ENCODE results near the gene SSNA1.

The SSNA1 gene

DNA sequence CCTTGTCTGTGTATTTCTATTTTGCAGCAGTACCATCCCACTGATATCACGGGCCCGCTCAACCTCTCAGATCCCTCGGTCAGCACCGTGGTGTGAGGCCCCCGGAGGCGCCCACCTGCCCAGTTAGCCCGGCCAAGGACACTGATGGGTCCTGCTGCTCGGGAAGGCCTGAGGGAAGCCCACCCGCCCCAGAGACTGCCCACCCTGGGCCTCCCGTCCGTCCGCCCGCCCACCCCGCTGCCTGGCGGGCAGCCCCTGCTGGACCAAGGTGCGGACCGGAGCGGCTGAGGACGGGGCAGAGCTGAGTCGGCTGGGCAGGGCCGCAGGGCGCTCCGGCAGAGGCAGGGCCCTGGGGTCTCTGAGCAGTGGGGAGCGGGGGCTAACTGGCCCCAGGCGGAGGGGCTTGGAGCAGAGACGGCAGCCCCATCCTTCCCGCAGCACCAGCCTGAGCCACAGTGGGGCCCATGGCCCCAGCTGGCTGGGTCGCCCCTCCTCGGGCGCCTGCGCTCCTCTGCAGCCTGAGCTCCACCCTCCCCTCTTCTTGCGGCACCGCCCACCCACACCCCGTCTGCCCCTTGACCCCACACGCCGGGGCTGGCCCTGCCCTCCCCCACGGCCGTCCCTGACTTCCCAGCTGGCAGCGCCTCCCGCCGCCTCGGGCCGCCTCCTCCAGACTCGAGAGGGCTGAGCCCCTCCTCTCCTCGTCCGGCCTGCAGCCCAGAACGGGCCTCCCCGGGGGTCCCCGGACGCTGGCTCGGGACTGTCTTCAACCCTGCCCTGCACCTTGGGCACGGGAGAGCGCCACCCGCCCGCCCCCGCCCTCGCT is 20.5 kb upstream of the SSNA1 start:
- DNase-seq (ENCODE audit: low read depth in 2 of 3, low spot score in 1 of 3), result no peak

DNA sequence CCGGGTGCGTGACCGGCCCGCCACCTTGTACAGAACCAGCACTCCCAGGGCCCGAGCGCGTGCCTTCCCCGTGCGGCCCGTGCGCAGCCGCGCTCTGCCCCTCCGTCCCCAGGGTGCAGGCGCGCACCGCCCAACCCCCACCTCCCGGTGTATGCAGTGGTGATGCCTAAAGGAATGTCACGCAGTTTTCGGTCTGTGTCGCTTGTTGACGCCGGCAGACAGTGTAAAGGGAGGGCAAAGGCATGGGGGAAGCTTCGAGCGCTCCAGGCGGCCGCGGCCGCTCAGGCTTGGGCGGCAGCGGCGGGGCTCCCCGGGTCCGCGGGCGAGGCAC is 19.9 kb upstream of the SSNA1 start:
- DNase-seq (ENCODE audit: low read depth in 2 of 3, low spot score in 1 of 3), result no peak

GRCh38 chr9:137168904-137169856 is 19.3 kb upstream of the SSNA1 start:
- no peak for DNase-seq (ENCODE audit: low read depth in 2 of 3, low spot score in 1 of 3)

GRCh38 chr9:137169896-137170358 is 18.5 kb upstream of the SSNA1 start, which contains the start of gene LRRC26:
TSS of gene LRRC26 (minus strand) at chr9:137170051. CDS start at chr9:137169943, 108 bp downstream.
- no peak for DNase-seq (ENCODE audit: low read depth in 2 of 3, low spot score in 1 of 3)

DNA sequence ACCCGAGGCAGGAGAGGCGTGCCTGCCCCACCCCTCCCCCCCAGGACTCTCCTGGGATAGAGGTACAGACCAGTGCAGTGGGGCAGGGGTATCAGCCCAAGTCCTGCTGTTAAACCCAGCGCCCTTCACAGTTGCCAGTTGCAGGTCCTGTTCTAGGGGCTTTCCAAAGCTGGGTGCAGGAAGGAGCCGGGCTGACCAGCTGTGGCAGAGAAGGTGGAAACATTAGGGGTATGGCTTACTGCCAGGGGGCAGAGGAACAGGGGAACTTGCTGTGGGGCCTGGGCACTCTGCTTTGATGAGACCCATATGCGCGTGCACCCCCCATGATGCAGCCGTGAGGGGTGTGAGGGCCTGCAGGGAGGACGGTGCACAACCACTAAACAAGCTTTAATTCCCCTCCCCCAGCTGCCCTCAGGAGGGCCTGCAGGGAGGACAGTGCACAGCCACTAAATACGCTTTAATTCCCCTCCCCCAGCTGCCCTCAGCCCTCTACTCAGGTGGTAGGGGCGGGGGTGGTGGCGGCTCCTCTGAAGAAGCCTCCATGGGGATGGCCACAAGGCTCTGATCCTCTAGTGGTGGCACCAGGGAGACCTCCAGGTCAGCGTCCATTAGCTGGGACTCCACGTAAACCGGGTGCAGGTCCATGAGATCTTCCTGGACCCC is 17.9 kb upstream of the SSNA1 start:
- no peak for DNase-seq (ENCODE audit: low read depth in 2 of 3, low spot score in 1 of 3)

GRCh38 chr9:137171149-137171900 is 17.2 kb upstream of the SSNA1 start:
- DNase-seq (ENCODE audit: low read depth in 2 of 3, low spot score in 1 of 3), result no peak

DNA sequence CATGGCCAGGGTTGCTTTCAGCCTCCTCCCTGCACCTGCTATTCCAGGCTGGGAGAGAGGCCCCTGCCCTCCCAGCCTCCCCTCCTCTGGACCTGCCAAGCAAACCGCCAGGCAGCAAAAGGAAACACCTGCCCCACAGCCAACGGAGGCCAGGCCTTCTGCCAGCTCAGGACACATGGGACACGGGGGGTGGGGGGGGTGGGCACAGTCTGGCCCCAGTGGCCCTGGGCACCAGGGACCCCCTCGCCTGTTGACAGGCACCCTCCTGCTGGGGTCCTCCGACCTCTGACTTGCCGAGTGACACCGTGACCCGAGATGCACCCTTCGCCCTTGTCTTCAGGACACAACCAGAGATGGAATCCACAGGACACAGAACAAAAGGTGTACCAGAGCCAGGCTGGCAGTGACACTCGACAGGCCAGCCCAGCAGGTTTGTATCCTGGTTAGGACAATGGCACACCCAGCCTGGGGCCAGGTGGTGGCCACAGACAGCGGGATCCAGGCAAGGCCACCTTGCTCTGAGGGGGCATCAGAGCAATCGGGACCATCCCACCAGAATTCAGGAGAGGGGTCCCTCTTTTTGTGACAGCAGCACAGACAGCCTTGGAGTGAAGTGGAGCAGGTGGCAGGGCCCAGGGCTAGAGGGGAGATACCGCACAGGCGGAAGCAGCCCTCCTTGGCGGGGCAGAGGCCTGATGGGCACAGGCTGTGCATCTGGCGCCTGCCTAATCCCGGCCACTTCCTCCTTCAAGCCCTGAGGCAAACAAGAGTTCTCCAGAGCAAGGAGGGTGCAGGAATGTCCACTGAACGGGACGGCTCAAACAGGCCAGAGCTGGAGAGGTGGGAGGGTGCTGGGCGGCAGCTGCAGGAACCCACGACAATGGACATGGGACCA is 15.3 kb upstream of the SSNA1 start:
- DNase-seq (ENCODE audit: low read depth in 2 of 3, low spot score in 1 of 3), result no peak

GRCh38 chr9:137173796-137174664 is 14.4 kb upstream of the SSNA1 start:
- DNase-seq (ENCODE audit: low read depth in 2 of 3, low spot score in 1 of 3), result no peak

DNA sequence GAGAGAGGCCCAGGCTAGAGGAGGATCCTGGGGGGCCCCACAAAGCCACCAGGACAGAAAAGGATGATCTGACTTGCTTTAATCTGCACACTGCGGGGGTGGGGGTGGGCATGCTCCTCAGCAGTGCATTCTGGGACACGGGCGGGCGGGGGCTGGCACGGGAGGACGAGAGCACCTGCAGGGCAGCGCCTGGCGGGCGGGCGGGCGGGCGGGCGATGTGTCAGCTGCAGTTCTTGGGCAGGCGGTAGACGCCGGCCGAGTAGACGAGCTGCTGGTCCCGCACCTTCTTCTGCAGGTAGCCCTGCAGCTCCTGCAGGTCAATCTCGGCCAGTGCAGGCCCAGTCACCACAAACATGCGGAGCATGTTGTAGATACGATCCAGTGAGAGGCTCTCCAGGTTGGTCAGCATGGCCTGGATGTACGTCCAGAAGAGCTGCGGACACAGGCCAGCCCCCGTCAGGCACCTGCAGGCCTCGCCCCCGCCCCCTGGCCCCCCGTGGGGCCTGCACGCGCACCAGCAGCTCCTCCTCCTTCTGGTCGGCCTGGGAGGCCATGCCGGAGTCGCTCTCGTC is 13.7 kb upstream of the SSNA1 start:
- no peak for DNase-seq (ENCODE audit: low read depth in 2 of 3, low spot score in 1 of 3)

DNA sequence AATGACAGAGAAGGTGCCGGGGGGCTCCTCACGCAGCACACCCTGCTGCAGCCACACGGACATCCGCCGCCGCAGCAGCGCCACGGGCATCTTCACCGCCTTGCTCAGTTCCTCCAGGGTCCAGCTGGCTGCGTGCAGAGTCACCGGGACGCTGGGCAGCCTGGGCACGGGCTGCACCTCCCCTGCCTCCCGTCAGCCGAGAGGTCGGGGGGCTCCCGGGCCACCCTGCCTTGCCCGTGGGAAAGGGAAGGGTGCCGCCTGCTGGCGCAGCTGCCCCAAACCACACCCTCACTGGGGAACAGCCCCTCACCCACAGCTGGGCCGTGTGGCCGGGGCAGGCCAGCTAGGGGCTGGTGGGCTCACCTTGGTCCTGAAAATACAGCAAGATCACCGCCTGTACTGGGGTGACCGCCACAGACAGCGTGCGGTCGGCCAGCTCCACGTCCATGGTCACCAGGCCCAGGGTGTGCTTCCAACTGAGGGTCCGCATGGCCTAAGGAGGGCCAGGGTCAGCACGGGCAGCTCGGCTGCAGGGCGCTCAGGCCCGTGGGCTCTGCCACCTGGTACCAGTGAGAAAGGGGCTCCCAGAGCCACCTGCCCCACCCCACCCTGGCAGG is 13.0 kb upstream of the SSNA1 start:
- DNase-seq (ENCODE audit: low read depth in 2 of 3, low spot score in 1 of 3), result no peak

- DNase-seq (ENCODE audit: low read depth in 2 of 3, low spot score in 1 of 3), result no peak
These were observed 11.9 kb upstream of the SSNA1 start for GRCh38 chr9:137176302-137177182.

DNA sequence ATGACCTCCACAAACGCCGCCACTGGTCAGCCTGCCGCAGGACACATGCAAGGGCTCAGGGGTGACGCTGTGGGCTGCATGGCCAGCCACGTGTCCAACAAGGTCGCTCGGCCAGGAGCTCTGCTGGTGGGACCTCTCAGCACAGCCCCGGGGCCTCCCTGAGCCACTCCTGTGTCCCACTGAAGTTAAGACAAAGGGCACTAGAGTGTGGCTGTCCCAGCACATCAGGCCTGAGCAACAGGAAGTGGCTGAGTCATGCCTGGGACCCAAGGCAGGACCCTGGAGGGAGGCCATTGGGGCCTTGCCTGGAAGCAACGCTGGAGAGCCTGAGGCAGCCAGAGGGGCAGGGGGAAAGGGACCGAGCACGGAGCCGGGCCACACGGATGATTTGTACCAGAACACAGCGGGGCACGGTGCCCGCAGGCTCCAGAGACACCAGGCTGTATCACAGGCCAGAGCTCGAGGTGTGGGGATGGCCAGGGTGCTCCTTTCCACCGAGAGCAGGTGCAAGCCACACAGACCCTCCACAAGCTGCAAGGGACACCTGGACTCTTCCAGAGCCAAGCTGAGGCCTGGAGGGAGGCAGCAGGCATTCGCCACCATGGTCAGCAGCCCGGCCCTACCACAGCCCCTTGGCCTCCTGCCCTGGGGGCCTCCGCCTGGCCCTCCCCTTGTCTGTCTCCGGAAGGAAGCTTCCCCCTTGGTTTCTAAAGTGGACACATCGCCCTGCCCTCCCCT is 10.1 kb upstream of the SSNA1 start:
- no peak for DNase-seq (ENCODE audit: low read depth in 2 of 3, low spot score in 1 of 3)

GRCh38 chr9:137178939-137179630 is 9.4 kb upstream of the SSNA1 start:
- no peak for DNase-seq (ENCODE audit: low read depth in 2 of 3, low spot score in 1 of 3)

DNA sequence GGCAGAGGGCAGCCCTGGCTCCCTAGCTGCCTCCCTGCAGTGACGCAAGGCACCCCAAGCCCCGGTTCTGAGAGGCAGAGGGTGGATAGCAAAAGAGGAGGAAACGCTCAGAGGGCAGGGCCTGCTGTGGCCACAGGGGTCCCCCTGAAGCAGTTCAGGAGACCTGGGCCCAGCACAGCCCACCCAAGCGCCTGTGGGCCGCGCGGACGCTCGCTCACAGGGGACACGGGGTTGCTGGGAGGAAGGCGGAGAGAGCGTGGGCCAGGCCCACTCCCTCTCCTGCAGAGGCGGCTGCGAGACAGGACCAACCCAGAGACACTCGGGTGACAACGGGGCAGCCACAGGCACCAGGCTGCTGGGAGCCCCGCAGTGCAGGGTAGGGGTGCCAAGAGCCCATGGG is 8.7 kb upstream of the SSNA1 start:
- no peak for DNase-seq (ENCODE audit: low read depth in 2 of 3, low spot score in 1 of 3)

DNA sequence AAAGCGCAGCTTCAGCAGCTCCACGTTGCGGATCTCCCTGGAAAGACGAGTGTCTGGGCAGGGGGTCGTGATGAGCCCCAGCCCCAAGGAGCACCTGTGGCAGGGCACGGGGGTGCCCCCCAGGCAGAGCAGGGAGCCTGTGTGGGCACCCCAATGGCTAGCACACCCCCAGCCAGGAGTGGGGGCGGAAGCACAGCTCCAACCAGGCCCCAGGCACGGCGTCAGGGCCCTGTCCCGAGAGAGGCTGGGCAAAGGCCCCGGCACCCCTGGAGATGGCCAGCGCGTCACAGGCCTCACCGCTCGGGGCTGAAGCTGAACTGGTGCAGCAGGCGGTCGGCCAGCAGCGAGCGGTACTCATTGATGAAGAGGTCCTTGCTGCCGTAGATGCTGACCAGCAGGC is 8.0 kb upstream of the SSNA1 start:
- no peak for DNase-seq (ENCODE audit: low read depth in 2 of 3, low spot score in 1 of 3)

GRCh38 chr9:137181680-137182079 is 6.8 kb upstream of the SSNA1 start:
- no peak for DNase-seq (ENCODE audit: low read depth in 2 of 3, low spot score in 1 of 3)
